NCI-H128 (cell line): ENCODE data around the gene SLC2A6.

Experiments
- DNase-seq: peaks from one replicate; lab custom pipeline; 2025; ENCODE audit not compliant: unreplicated experiment; lab: John Stamatoyannopoulos, UW

The SLC2A6 gene

DNA sequence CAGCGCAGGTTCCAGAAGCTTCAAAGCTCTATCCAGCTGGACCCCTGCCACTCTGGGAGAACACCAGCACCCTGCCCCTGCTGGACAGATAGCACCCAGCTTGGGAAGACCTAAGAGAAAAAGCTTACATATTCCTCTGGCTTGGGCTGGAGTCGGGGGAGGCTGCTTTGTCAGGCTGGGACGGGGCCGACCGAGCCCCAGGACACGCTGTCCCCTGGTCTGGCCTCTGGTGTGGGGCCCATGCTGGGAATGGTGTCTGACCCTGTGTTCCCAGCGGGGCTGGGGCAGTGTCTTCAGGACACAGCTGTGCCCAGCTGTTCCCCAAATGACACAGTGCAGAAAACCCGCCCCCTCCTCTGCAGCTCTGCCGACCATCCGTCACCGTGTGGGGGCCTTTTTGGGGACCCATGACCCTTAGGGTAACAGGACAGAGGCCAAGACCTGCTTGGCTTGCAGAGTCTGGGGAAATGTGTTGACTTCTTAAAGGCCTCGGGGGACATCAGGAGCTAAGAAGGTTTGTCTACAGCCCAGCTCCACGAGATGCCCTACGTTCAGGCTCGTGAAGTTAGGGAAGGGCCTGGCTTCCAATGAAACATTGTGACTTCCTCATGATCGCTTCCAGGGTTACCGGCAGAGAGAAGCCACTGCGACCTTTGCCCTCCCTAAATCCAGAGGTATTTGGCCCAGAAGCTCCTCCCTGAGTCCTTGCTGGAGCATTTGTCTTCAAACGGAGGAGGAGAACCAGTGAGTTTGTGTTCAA, 20.4 kb upstream of the SLC2A6 start:
- no peak for DNase-seq

DNA sequence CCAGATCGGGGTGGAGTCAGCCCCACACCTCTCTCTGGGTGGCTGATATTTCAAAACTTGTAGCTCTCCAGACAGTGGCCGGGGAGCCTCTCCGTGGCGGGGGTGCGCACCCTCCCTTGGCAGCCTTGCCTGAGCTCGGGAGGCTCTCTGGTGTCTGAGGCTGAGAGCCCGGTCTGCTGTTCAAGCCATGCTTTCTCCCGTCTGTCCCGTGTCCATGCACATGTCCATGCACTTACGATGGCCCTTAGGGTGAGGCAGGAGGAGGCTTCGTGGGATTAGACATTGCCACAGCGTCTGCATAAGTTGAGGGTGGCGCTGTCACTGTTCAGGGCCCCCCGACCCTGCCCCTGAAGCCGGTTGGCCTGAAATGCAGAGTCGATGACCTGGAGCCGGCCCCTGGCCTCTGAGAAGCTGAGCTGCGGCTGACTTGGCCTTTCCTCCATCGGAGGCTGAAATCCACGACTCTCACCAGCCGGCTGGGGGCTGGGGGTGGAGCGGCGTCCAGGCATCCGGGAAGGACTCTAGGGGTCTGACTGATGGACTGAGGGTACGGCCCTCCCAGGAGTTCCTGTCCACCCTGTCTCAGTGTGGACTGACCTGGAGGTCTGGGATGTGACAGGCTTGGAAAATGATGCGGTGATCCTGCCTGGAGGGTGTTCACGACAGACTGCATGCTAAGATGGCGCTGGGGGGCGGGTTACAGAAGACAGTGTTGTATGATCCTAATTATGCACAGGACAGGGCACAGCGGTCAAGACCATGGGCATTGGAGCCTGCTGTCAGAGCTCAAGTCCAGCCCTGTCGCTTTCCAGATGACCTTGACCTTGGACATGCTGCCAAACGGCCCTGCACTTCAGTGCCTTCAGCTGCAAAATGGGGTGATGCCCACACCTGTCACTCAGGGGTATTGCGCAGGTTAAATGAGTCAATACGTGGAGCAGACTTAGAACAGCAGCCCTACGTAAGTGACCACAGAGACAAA, 18.3 kb upstream of the SLC2A6 start:
- DNase-seq = no peak

GRCh38 chr9:133495327-133496293, 16.7 kb upstream of the SLC2A6 start:
- no peak for DNase-seq

- DNase-seq = no peak
These were observed 15.9 kb upstream of the SLC2A6 start for GRCh38 chr9:133494636-133495326.

GRCh38 chr9:133493845-133494540, 15.1 kb upstream of the SLC2A6 start:
- DNase-seq = no peak

- no peak for DNase-seq
These were observed 14.5 kb upstream of the SLC2A6 start for GRCh38 chr9:133493428-133493827.

GRCh38 chr9:133492061-133493021, 13.4 kb upstream of the SLC2A6 start:
- no peak for DNase-seq

GRCh38 chr9:133491656-133491925, 12.7 kb upstream of the SLC2A6 start:
- DNase-seq = no peak

- no peak for DNase-seq
These were observed 12.2 kb upstream of the SLC2A6 start for GRCh38 chr9:133490865-133491655.

DNA sequence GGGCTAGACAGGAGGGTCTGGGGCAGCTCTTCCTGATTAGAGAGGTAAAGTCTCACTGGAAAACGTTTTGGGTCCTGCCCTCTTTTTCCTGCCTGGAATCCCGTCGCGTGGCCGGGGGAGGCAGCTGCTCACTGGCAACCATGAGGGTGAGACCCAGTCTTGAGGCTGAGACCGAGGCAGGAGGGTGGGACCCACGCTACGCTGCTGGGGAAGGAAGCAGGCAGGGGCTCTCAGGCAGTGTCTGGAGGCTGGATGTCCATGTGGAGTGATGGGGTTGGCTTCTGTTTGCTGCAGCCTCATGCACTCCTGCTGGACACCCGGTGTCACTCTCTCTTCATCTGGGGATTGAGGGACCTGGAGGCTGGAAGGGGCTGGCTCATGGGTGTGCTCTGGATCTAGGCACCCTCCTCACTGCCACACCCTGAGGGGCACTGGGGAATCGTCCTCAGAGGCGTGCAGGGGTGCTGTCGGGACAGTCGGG, 11.3 kb upstream of the SLC2A6 start:
- DNase-seq = no peak

DNA sequence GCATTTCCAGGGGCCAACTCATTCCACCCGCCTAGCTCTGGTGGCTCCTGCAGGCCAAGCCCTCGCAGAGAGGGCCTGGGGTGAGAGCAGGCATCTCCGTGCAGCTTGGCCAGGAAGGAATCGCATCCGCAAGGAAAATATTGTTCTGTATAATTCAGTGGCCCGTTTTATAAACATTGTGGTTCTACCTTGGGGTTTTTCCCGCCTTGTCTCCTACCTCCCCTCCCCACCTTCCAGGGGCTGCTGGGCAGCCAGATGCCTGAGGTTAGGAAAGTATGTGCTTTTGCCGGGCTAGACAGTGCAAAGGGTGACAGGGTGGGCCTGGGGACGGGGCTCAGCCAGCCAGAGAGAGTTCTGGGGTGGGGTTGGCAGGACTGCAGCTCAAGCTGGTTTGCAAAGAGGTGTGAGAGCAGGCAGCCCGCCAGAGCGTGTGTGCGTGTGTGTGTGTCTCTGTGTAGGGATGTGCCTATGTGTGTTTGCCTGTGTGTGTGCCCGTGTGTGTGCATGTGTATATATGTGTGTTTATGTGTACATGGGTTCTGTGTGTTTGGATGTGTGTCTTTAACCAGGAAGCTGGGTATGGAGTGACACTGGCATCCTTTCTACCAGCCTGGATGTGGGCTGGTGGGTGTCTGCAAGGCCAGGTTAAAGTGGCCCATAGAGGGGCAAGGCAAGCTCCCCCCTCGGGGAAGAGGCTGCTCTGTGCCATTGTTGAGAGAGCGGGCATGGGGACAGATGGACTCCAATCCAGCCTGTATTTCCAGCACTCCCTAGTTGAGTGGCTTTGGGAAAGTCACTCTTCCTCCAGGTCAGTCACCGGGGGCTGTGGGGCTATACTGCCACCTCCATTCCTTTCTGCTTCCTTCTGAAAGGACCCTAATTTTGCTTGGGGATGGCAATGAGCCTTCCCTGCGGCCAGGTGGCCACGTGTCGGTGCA, 10.6 kb upstream of the SLC2A6 start:
- DNase-seq = no peak

DNA sequence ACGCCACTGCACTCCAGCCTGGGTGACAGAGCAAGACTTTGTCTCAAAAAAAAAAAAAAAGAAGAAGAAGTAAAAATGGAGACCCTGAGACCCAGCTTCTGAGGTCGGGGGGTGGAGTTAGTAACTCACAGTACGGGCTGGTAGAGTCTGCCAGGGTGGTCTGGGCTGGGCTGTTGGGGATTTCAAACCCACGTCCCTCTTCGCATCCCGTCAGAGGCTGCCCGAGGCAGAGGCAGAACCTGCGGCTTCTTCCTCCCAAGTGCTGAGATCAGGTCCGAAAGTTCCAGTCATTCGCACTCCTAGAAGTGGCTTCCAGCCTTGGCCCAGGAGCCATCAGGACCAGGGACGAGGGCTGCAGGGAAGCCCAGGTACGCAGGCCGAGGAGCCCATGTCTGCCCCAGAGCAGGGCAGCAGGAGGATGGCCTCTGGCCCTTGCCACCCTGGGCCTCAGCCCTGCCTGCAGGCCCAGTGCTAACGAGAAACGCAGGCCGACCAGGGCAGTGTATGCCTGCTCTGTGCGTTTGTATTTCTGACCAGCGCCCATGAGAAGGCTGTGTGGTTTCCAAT, 9.9 kb upstream of the SLC2A6 start:
- DNase-seq = no peak

- no peak for DNase-seq
These were observed 8.4 kb upstream of the SLC2A6 start for GRCh38 chr9:133487331-133487725.

DNA sequence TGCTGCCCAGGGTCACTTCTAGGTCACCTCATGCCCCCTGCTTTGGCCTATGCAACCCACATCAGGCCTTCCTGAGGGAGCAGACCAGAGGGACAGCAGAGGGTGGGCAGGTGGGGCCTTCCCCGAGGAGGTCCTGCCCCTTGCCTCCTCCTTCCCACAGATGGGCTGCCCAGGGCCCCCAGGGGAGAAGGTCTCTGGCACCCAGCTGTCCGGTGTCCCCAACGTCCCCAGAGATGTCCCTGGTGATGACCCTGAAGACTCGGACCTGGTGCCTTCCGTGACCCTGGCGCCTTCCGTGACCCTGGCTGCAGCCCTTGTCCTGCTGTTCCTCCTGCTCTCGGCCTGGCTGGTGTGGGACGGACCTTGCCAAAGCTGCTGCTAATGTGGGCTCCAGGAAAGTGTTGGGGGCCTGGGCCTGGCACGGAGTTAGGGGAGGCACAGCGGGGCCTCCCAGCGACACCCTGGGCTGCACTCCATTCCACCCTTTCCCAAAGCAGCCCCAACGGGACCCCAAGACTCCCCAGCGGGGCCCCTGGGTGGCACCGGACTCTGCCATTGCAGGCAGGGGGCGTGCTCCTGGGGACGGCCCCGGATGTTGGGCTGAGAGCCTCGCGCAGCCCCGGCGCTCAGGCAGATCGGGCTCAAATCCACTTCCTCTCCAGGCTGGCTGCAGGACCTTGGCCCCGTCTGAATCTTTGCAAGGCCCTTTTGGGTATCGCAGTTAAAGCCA, 6.8 kb upstream of the SLC2A6 start:
- no peak for DNase-seq

GRCh38 chr9:133484671-133485437, 6.0 kb upstream of the SLC2A6 start:
- no peak for DNase-seq
